Omental fat pad (tissue), 4 donors: ENCODE data around the gene NCOA3. TPM values are rescaled to one million over a fixed set of nuclear protein-coding genes. Genes with fewer than 3 reads are reported as not detected.

Source experiments
- ATAC-seq: fragments of 150-250 bp; one replicate; pipeline ENCODE4 v1.9.1; 2016; ENCODE audit warnings: mild to moderate bottlenecking, moderate library complexity; ENCODE audit not compliant: low FRiP score
- DNase-seq: peaks from one replicate; pipeline ENCODE4 v3.0.0-alpha.2; 2019; ENCODE audit warnings: low spot score
- CTCF ChIP-seq, 3 donors: fragments of 450-650 bp; IDR thresholded peaks; one replicate each; pipeline ENCODE4 v1.5.1; 2016 to 2017; ENCODE audit warnings: antibody characterized with exemption in 3 of 3, mild to moderate bottlenecking in 3 of 3, moderate library complexity in 2 of 3
- total RNA-seq, 4 donors: library from RNA; depleted of rRNA; stranded (reverse); fragments of >200 nt; gene quantifications; one replicate each; pipeline ENCODE4 v1.1.0, GENCODE V29; 2016

The NCOA3 gene
- total RNA-seq, 4 donors from 2014 or later: 33.7 to 70.6 (median 43.7) TPM

- DNase-seq (no peak), ATAC-seq (no peak)
- no peak for TF ChIP-seq CTCF (IDR thresholded peaks at IDR 0.05)
Measured at GRCh38 chr20:47635256-47635655, 133.6 kb downstream of the NCOA3 start.

GRCh38 chr20:47638851-47639250 lies 137.2 kb downstream of the NCOA3 start:
- no peak for TF ChIP-seq CTCF (IDR thresholded peaks at IDR 0.05)
- ATAC-seq (no peak), DNase-seq (no peak)

GRCh38 chr20:47642118-47642517 lies 140.4 kb downstream of the NCOA3 start:
- ATAC-seq (no peak), DNase-seq (no peak)
- no peak for TF ChIP-seq CTCF (IDR thresholded peaks at IDR 0.05)

GRCh38 chr20:47642624-47643023 lies 140.9 kb downstream of the NCOA3 start:
- TF ChIP-seq CTCF (IDR thresholded peaks at IDR 0.05): no peak
- DNase-seq: no peak
- no peak for ATAC-seq

GRCh38 chr20:47645632-47646031 lies 143.9 kb downstream of the NCOA3 start:
- ATAC-seq (no peak), DNase-seq (no peak)
- TF ChIP-seq CTCF (IDR thresholded peaks at IDR 0.05): no peak

GRCh38 chr20:47647994-47648393 lies 146.3 kb downstream of the NCOA3 start:
- TF ChIP-seq CTCF (IDR thresholded peaks at IDR 0.05): no peak
- no peak for ATAC-seq

GRCh38 chr20:47648943-47649342 lies 147.3 kb downstream of the NCOA3 start:
- no peak for ATAC-seq
- no peak for TF ChIP-seq CTCF (IDR thresholded peaks at IDR 0.05)
- DNase-seq: no peak

More at GRCh38 chr20:47647994-47648393, 146.3 kb downstream of the NCOA3 start:
- no peak for DNase-seq
